GM21786 (cell line): Measurements from ENCODE around the gene CRIP3.
"Not testable (repeated sequence)": the region's sequence is repeated elsewhere in the genome, so short reads cannot be mapped to it uniquely, and the experiment has no call there.

ENCODE experiments used
- ATAC-seq: cut with Tn5 transposase; IDR thresholded peaks from one replicate; pipeline ENCODE4 v1.9.1; 2021; ENCODE audit not compliant: unreplicated experiment

CRIP3 gene, protein sequence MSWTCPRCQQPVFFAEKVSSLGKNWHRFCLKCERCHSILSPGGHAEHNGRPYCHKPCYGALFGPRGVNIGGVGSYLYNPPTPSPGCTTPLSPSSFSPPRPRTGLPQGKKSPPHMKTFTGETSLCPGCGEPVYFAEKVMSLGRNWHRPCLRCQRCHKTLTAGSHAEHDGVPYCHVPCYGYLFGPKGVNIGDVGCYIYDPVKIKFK

DNA sequence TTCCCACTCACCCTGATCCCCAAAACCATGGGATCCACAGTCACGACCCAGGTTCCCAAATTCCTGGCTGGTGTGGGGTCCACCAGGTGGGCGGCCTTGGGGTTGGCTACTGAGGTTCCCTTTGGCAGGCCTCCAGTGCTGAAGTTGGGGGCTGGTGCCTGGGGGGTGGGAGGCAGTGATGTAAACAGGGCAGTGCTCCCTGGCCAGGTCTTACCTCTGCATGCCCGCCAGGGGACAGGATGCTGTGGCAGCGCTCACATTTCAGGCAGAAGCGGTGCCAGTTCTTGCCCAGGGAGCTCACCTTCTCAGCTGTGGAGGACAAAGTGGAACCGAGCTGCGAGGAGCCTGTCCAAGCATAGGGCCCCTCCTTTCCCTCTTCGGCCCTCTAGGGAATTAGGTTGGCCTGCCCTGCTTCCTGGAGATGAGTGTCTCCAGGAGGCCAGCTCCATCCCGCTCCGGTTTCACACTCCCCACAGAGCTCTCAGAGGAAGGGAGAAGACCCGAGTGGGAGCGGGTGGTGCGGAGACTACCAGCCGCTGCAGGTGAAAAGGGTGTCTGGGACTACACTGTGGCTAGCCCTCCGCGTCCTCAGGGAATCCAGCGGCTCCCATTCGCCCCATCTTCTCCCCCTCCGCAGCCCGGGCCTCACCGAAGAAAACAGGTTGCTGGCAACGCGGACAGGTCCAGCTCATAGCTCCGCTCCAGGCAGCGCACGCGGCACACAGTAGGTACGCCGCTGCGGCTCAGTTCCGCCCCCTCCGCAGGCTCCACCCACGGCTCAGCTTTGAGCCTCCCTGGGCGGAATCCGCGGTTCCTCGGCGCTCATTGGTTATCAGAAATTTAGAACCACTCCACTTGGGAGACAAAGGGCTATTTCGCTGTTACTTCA, at the start of gene CRIP3:
Gene CRIP3, minus strand, starts transcription at position 726 of the 889 bp plus-strand sequence. Its CDS starts 34 bp downstream, at position 692.
- ATAC-seq: peak; percentile 58

DNA sequence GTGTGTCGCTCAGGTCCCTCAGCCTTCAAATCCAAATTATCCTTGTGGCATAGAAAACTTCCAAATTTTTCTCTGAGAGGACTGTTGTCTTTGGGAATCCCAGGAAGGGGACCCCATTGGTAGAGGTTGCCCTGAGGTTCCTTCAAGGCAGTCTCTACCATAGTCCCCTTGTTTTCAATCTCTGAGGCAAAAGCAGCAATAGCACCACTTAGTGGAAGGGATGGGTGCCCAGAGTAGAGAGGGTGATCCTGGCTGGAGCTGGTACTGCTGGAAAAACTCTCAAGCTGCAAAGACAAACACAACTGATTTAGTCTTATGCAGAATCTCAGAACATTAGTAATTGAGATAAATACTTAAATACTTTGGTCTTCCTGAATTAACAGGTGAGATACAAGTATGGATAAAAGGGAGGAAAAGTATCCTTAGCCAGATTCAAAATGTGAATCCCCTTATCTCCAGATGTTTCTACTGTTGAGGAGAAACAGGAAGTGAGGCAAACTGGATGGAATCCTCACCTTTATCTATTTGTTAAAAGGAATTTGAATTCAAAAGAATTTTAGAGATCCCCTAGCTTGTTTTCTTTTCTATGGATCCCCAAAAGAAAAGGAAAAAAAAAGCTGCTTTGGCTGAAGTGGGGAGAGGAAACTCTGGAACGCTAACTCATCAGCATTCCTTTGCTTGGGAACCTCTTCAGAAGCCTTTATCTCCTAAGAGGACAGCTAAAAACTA, 47.4 kb upstream of the CRIP3 start:
- no peak for ATAC-seq

DNA sequence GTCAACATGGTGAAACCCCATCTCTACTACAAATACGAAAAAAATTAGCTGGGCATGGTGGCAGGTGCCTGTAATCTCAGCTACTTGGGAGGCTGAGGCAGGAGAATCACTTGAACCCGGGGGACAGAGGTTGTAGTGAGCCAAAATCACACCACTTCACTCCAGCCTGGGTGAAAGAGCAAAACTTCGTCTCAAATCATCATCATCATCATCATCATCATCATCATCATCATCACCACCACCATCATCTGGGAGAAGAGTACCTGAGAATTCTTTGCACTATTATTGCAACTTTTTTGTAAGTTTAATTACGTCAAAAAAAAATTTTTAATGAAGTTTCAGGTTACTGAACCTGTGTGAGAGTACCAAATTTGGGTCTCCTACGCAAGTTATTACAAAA, 43.3 kb upstream of the CRIP3 start:
- not testable (repeated sequence) for ATAC-seq

DNA sequence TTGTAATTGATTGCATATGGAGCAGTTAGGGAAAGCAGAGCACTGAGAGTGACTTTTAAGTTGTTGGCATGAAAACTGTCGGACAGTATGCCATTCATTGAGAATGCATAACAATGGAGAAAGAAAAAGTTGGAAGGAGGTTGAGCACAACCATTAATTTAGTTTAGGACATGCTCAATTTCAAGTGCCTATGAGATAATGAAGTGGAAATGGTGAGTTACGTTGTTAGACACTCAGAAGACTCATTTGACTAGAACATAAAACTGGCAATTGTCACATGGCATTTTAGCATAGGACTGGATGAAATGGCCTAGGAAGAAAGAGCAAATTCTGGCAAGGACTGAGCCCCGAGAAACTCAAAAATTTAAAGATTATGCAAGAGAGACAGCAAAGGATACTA, 38.8 kb upstream of the CRIP3 start:
- ATAC-seq: no peak

DNA sequence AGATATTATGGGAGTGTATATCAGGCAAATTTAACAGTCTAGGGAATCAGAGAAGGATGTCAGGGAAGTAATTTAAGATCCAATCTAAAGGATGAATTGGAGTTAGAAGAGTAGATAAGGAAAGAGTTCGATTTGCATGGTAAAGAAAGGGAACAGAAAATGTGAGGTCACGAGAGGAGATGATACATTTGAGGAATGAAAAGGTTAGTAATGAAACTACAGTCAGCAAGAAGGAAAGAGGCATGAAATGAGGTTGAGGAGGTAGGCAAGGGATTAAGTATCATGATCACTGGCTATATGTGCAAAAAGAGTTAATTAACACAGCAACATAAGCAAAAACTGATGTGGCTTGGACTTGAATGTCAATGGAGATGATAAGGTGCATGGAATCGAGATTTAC, 38.4 kb upstream of the CRIP3 start:
- no peak for ATAC-seq

- ATAC-seq: not testable (repeated sequence)
These were observed 37.6 kb upstream of the CRIP3 start for GRCh38 chr6:43346243-43346642.

GRCh38 chr6:43339168-43339567, 30.5 kb upstream of the CRIP3 start:
- peak; percentile 80 for ATAC-seq

DNA sequence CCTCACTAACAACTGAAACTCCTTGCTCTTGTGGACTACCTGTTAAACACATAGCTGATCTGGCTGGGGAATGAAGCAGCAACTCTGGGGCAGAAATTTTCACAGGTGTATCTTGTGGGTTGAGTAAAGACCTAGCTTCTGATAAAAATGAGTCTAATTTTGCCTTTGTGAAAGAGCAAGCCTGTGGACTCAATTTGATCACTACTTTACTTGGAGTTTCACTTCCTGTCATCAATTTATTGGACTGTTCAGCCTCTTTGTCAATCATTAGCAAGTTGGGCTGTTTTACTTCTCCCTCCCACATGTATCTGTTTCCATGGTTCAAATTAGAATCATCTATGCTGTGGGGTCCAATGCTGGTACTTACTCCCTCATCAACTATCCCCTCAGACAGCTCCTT, 29.6 kb upstream of the CRIP3 start:
- ATAC-seq: peak; percentile 51

DNA sequence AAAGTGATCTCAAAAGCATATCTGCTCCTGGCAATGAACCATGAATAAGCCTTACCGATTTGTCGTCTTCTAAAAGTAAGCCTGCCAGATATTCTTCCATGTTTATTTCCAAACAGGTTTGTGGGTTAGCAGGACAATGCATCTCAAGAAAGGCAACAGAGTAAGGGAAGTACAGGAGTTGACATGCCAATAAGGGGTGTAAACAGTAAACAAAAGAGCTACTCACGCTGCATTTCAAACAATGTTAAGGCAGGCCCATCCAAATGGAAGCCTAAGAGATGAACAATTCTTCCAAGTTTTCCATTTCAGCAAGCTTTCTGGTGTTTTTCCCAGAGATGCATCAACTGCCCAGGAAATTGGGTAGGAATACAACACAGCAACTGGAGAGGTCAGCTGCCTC, 27.8 kb upstream of the CRIP3 start:
- no peak for ATAC-seq

- ATAC-seq: no peak
These were observed 26.8 kb upstream of the CRIP3 start for GRCh38 chr6:43335469-43335868.

- no peak for ATAC-seq
These were observed 26.0 kb upstream of the CRIP3 start for GRCh38 chr6:43334466-43335095.

- ATAC-seq: no peak
These were observed 23.3 kb upstream of the CRIP3 start for GRCh38 chr6:43331891-43332290.

- ATAC-seq: no peak
These were observed 22.8 kb upstream of the CRIP3 start for GRCh38 chr6:43331470-43331869.

GRCh38 chr6:43328528-43328927, 19.9 kb upstream of the CRIP3 start:
- no peak for ATAC-seq

DNA sequence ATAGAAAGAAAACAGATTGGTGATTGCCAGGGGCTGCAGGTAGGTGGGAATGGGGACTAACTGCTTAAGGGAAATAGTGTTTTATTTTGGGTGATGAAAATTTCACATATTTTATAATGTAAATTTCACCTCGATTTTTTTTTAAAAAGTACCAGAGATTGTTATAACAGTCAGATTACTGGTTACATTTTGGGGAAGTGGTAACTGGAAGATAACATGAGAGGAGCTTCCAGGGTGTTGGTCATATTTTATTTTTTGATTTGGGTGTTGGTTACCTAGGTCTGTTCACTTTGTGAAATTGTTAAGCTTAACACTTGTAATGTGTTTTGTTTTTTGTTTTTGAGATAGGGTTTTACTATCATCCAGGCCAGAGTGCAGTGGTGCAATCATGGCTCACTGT, 17.2 kb upstream of the CRIP3 start:
- ATAC-seq: no peak

DNA sequence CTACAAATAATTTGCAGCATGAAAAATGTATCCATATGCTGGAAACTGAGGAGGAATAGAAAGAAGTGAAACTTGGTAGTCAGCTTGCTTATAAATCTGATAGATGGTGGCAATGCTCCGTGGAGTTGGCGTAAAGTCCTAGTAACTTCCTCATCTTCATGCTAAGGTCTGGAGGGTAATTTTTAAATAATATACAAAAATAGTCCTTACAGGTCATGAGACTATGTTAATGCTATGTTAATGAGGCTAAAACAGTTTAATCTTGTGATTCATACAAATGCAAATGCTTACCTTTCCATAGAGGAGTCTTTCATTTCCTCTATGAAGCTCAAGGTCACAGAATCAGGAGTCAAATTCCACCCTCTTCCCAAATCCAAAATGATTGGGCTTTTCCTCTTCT, 9.4 kb upstream of the CRIP3 start:
- no peak for ATAC-seq

- ATAC-seq: no peak
These were observed 5.2 kb upstream of the CRIP3 start for GRCh38 chr6:43313813-43314212.

DNA sequence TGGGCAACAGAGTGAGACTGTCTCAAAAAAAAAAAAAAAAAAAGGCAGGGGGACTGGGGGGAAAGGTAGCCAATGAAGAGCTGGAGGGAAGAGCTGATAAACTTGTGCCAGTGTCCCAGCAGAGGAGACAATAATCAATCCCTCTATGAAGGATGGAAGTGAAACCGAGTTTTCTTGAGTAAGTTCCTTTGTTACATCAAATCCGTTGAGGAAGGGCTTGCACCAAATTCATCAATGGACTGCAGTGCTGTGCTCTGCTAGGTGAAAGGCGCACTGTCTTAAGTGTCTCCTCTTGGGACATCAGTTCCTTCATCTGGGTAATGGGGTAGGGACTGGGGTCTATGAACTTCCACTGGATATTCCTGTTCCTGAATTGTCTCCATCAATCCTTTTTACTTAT, 3.0 kb upstream of the CRIP3 start:
- no peak for ATAC-seq

- no peak for ATAC-seq
These were observed 2.0 kb upstream of the CRIP3 start for GRCh38 chr6:43310624-43311023.

DNA sequence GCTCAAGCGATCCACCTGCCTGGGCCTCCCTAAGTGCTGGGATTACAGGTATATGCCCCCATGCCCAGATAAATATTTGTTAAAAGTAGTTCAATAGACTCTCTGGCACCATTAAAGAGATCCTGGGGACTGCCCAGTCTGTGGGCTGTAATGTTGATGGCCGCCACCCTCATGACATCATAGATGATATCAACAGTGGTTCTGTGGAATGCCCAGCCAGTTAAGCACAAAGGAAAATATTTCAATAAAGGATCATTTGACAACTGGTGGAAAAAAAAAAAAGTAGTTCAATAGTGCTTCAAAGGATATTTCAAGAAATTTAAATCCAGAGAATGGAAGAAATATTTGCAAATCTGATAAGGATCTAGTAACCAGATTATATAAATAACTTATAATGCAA, 1.5 kb upstream of the CRIP3 start:
- ATAC-seq: no peak

DNA sequence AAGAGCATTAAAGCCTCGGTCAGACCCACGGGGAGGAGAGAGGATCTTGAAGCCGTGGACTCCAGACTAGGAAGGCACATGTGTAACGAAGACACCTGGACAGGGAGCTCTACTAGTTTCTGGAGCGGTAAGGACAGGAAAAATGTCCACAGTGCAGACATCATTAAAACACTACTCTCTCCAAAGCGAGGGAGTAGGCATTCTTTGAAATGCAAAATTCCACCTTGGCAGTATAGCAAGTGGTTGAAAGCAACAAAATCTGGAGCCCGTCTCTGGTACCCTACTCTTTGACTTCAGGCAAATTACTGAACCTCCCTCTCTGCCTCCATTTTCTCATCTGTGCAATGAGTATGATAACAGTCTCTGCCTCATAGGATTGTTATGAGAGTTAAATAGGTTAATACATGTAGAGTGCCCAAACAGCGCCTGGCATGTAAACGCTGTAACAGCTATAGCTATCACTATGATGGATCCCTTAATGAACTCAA, 408 bp upstream of the CRIP3 start:
- no peak for ATAC-seq
